Choroid plexus epithelial cell (primary cell): ENCODE measurements around the gene PRR5.
"Not testable (repeated sequence)": the region's sequence is repeated elsewhere in the genome, so short reads cannot be mapped to it uniquely, and the experiment has no call there.

Experiments
- DNase-seq: peaks from one replicate; pipeline ENCODE4 v3.0.0-alpha.2; 2010; ENCODE audit warnings: low read depth
- H3K4me3 ChIP-seq: 2 replicates; pipeline ENCODE4 v1.5.1; 2011; ENCODE audit warnings: low read depth, mild to moderate bottlenecking, control low read depth, low read length, moderate library complexity
- TF ChIP-seq, protein P1 (sequence below): conservative IDR thresholded peaks from 2 replicates; pipeline ENCODE4 v1.5.1; 2011; ENCODE audit warnings: low read depth, mild to moderate bottlenecking, control low read depth, inconsistent platforms, low read length, moderate library complexity

The PRR5 gene

DNA sequence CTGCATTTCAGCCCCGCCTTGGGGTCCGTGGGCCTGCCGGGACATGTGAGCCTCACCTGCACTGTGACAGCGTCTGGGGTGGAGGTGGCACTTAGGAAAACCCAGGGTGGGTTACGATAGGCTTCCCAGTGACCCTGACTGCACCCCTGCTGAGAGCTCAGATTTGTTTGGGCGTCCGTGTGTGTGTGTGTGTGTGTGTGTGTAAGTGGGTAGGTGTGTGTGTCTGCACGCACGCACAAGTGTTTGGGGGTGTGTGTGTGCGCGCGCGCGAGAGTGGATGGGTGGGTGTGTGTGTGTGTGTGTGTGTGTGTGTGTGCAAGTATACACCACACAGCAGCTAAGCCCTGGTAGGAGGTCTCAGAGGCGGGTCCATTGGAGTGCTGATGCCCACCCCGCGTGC is 38.3 kb downstream of the PRR5 start:
- H3K4me3 ChIP-seq = no peak overlapping the region
- DNase-seq = no peak
- TF ChIP-seq, protein P1, sequence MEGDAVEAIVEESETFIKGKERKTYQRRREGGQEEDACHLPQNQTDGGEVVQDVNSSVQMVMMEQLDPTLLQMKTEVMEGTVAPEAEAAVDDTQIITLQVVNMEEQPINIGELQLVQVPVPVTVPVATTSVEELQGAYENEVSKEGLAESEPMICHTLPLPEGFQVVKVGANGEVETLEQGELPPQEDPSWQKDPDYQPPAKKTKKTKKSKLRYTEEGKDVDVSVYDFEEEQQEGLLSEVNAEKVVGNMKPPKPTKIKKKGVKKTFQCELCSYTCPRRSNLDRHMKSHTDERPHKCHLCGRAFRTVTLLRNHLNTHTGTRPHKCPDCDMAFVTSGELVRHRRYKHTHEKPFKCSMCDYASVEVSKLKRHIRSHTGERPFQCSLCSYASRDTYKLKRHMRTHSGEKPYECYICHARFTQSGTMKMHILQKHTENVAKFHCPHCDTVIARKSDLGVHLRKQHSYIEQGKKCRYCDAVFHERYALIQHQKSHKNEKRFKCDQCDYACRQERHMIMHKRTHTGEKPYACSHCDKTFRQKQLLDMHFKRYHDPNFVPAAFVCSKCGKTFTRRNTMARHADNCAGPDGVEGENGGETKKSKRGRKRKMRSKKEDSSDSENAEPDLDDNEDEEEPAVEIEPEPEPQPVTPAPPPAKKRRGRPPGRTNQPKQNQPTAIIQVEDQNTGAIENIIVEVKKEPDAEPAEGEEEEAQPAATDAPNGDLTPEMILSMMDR = no peak

DNA sequence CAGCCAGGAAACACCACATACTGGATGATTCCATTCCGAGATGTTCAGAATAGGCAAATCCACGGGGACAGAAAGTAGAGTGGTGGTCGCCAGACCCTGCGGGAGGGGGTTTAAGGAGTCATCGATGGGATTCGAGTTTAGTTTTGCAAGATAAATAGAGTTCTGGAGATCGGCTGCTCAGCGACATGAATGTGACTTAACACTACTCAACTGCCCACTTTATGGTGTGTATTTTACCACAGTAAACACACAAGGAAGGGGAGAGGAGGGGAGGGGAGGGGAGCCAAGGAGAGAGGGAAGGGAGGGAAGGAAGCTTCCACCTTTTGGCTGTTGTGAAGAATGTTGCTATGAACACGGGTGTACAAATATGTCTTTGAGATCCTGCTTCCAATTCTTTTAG is 39.9 kb downstream of the PRR5 start:
- TF ChIP-seq, protein P1 = no peak
- no peak overlapping the region for H3K4me3 ChIP-seq

DNA sequence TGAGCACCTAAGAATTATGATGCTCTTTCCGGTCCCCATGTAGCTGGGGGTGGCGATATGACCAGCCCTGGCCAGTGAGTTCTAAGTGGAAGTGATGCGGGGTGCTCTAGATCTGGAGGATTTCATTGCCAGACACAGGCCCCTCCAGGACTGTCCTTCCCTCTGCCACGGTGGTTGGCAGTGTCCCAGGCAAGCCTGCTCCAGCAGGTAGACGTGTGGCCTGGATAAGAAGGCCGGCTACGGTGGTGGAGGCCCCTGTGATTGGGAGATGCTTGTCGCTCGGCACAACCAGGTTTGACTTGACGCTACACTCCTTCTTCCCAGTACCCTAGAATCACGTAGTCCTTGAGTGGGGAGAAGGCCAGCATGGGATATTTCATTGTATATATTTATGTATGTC is 41.2 kb downstream of the PRR5 start:
- no peak overlapping the region for H3K4me3 ChIP-seq
- DNase-seq = no peak
- TF ChIP-seq, protein P1 = no peak

More for the DNA sequence above, 39.9 kb downstream of the PRR5 start:
- no peak for DNase-seq

DNA sequence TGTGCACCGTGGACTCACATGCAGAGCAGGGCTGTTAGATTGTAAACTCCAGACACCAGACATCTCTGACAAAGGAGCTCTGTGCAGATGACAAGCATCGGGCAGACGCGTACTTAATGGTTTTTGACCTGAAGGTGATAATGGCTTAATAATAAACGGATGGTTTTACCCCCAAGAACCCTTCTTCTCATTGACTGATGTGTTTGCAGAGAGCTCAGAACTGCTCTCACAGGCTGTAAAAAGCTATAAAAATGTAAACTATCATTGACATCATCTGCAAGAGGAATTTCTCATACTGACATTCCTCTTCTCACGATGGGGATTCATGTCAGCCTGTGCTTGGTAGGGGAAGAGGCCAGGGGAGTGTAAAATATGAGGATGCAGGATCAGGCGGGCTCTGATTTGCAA is 41.8 kb downstream of the PRR5 start:
- H3K4me3 ChIP-seq = no peak overlapping the region
- DNase-seq = peak; percentile 41
- TF ChIP-seq, protein P1 = no peak

DNA sequence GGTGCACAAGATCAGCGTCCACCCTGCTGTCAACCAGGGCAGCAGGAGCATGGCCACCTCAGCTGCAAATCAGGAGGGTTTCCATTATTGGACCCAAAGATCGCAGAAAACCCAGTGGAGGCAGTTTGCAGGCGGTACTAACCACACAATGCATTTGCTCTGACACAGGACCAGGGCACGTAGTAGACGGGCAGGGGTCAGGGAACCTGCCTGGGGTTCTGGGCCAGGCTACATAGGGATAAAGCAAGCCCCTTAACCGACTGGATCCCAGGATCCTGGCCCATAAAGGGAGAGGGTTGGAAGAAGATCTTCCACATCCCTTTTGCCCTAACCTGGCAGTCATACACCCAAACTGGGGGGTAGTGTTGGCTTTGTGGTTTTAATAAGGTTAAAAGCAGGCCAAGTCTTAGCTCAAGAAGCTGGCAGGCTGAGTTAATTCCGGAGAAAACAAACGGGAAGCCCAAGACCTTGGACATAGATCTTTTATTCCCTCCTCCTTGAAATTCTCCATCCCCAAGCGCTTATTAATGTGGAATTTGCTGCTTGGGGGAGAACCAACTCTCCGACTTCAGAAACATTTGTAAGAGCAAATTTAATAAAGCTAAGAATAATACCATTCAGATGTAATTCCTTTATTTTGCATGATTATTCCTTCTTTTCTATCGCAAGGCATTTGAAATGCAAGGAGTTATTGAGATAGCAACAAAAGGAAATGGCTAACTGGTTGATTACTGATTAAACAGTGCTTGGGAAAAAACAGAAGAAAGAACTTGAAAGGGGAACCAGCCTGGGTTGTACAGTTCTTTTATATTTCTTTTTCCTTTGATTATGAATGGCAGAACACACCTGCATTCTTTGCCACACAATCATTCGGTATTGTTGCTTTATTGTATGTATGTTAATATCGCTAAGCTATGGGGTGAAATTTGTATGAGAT is 44.1 kb downstream of the PRR5 start:
- DNase-seq = no peak
- TF ChIP-seq, protein P1 = no peak
- no peak overlapping the region for H3K4me3 ChIP-seq

DNA sequence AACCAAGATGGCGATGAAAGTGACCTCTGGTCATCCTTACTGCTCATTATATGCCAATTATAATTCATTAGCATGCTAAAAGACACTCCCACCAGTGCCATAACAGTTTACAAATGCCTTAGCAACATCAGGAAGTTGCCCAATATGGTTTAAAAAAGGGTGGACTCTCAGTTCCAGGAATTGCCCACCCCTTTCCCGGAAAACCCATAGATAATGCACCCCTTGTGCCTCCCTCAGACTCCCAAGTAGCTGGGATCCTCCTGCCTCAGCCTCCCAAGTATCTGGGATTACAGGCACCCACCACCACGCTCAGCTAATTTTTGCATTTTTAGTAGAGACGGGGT is 45.8 kb downstream of the PRR5 start:
- not testable (repeated sequence) for DNase-seq, H3K4me3 ChIP-seq

DNA sequence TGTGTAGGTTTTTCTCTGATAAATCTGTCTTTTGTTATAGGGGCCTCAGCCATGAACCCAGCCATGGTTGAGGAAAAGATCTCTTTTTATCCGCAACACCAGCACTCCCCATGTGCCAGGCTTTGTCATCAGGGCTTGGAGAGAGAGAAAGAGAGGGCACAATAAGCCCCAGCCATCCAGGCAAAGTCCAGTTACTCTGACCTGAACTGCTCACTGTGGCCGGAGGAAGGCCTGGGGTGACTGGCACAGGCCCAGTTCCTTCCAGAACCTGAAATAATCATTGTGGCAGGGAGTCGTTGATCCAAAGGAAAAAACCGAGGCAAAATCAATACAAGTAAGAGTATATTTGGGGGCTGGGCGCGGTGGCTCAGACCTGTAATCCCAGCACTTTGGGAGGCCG is 46.5 kb downstream of the PRR5 start:
- no peak overlapping the region for H3K4me3 ChIP-seq
- TF ChIP-seq, protein P1 = no peak
- no peak for DNase-seq
